Tibial artery (tissue), 4 donors: ENCODE results near the gene FUNDC2.

Experiments
- DNase-seq, 2 donors: peaks; one replicate each; pipeline ENCODE4 v3.0.0-alpha.2; 2019
- H3K27ac ChIP-seq, 2 donors: fragments of 200-600 bp; sonication (generic) in 1 of 2; 1 replicate in 1 of 2; 2 replicates in 1 of 2; pipeline ENCODE4 v1.5.1; 2018 to 2019; ENCODE audit warnings: mild to moderate bottlenecking in 1 of 2
- H3K27me3 ChIP-seq, 2 donors: fragments of 200-600 bp; sonication (generic) in 1 of 2; one replicate each; pipeline versions ENCODE4 v1.5.1 to v1.6.0; 2016 to 2019
- H3K36me3 ChIP-seq, 3 donors: fragments of 200-600 bp; sonication (generic) in 2 of 3; one replicate each; pipeline ENCODE4 v1.5.1; 2016 to 2019; ENCODE audit warnings: mild to moderate bottlenecking in 2 of 3
- H3K4me1 ChIP-seq, 4 donors: fragments of 200-600 bp; sonication (generic) in 2 of 4; 1 replicate in 3 of 4; 2 replicates in 1 of 4; pipeline ENCODE4 v1.5.1; 2016 to 2019
- H3K4me3 ChIP-seq, 2 donors: fragments of 200-600 bp; sonication (generic) in 1 of 2; 1 replicate in 1 of 2; 2 replicates in 1 of 2; pipeline ENCODE4 v1.5.1; 2018 to 2019; ENCODE audit warnings: mild to moderate bottlenecking in 2 of 2
- H3K9me3 ChIP-seq, 3 donors: fragments of 200-600 bp; sonication (generic) in 1 of 3; one replicate each; pipeline ENCODE4 v1.5.1; 2016 to 2019
- intact Hi-C: fragments of 100-400 bp; cut with DNase I; formaldehyde crosslinking; loops from one replicate; pipeline ENCODE4 v1.15.0; 2023; ENCODE audit warnings: low total_unique reads
- TF ChIP-seq, protein P1 (sequence below), 2 experiments: fragments of 200-600 bp in 1 of 2; fragments of 450-650 bp in 1 of 2; IDR thresholded peaks; one replicate each; pipeline ENCODE4 v1.5.1; 2017 to 2019; ENCODE audit warnings: antibody characterized with exemption in 2 of 2, mild to moderate bottlenecking in 1 of 2, moderate library complexity in 1 of 2

Gene FUNDC2

DNA sequence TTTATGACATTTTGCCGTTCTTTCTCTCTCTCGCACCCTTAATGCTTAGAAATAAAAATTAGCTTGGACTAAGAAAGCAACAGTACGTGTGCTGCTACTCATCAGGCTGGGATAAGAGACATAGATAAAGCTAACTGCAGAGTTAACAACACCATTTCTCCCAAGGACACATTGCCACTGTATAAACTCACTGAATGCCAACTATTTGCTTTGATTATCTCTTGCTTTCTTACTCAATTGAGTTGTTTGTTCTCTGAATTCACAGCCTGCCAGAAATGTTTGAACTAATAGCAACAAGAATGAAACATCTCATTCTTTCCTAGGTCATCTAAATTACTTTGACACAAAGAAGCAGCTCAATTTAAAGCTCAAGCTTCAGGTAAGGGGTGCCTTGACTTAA, 38.7 kb upstream of the FUNDC2 start:
- DNase-seq: no peak
- TF ChIP-seq, protein P1, sequence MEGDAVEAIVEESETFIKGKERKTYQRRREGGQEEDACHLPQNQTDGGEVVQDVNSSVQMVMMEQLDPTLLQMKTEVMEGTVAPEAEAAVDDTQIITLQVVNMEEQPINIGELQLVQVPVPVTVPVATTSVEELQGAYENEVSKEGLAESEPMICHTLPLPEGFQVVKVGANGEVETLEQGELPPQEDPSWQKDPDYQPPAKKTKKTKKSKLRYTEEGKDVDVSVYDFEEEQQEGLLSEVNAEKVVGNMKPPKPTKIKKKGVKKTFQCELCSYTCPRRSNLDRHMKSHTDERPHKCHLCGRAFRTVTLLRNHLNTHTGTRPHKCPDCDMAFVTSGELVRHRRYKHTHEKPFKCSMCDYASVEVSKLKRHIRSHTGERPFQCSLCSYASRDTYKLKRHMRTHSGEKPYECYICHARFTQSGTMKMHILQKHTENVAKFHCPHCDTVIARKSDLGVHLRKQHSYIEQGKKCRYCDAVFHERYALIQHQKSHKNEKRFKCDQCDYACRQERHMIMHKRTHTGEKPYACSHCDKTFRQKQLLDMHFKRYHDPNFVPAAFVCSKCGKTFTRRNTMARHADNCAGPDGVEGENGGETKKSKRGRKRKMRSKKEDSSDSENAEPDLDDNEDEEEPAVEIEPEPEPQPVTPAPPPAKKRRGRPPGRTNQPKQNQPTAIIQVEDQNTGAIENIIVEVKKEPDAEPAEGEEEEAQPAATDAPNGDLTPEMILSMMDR (IDR thresholded peaks at IDR 0.05): no peak
- no peak overlapping the region for H3K4me3 ChIP-seq
- no peaks in the 10 kb centered on the region for H3K9me3 ChIP-seq
- intact Hi-C loops: no loop called here
- H3K27ac ChIP-seq: no peak overlapping the region
- H3K4me1 ChIP-seq: no peaks in the 10 kb centered on the region
- H3K36me3 ChIP-seq: no peaks in the 10 kb centered on the region
- H3K27me3 ChIP-seq: no peaks in the 10 kb centered on the region

DNA sequence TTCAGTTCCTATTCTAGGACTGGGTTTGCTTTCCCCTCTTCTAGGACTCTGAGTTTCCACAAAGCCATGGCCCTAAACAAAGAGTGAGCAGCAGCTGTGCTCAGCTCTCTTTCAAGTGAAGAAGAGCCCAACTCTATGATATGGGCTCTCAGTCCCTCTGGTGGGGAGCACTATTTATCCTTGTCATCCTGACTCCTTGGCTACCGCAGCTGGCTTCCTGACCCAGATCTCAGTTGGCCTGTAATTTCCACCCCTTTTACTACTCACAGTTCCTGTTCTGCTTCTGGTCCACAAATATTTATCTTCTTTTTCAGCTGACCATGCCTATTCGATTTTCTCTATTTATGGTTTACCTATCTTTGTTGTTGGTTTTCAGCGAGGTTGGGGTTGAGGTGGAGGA, 37.9 kb upstream of the FUNDC2 start:
- Histone ChIP-seq H3K27me3 (no peaks in the 10 kb centered on the region), H3K27ac (no peak overlapping the region)
- intact Hi-C loops: no loop called here

DNA sequence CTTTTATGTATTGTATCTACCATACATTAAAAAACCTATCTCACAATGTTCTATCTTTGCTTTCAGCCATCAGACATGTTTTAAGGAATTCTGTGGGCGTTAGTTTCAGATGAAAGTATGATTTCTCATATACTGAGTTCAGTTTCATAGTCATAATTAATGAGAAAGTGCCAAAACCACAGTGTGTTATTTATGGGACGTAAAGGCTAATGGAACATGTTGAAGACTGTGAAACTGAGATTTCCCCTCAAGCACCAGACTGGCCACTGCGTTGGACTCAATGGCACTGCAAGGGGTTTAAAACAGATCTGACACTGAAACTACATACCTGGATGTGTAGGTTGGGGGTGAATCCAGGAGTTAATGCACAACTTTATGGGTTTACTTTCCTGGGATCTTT, 36.1 kb upstream of the FUNDC2 start:
- no peak for DNase-seq
- Histone ChIP-seq H3K4me3 (no peak overlapping the region), H3K27me3 (no peaks in the 10 kb centered on the region), H3K9me3 (no peaks in the 10 kb centered on the region), H3K36me3 (no peaks in the 10 kb centered on the region), H3K4me1 (no peaks in the 10 kb centered on the region), H3K27ac (no peak overlapping the region)
- intact Hi-C loops: no loop called here
- TF ChIP-seq, protein P1 (IDR thresholded peaks at IDR 0.05): no peak

More for the DNA sequence above, 37.9 kb upstream of the FUNDC2 start:
- TF ChIP-seq, protein P1 (IDR thresholded peaks at IDR 0.05): no peak
- Histone ChIP-seq H3K9me3 (no peaks in the 10 kb centered on the region), H3K4me1 (no peaks in the 10 kb centered on the region), H3K36me3 (no peaks in the 10 kb centered on the region), H3K4me3 (no peak overlapping the region)
- DNase-seq: no peak

DNA sequence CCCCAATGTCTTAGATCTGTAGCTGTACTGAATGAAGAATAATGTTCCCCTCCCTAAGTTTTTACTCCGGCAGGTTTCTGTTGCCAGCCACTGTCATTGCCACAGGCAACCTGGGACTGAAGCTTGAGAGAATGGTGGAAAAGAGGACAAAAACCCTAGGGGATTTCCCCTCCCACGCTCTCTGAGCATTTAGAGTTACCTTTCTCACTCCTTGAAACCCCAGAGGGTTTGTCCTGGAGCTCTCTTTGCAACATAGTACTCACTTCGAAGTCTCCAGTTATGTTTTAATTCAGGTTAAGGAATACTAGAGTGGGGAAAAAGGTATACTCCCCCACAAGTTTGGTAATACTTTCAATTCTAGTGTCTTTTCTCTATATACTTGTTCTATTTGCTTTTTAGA, 35.6 kb upstream of the FUNDC2 start:
- Histone ChIP-seq H3K4me3 (no peak overlapping the region), H3K9me3 (no peaks in the 10 kb centered on the region), H3K27me3 (no peaks in the 10 kb centered on the region), H3K36me3 (no peaks in the 10 kb centered on the region), H3K27ac (no peak overlapping the region), H3K4me1 (no peaks in the 10 kb centered on the region)
- intact Hi-C loops: no loop called here
- TF ChIP-seq, protein P1 (IDR thresholded peaks at IDR 0.05): no peak
- no peak for DNase-seq

DNA sequence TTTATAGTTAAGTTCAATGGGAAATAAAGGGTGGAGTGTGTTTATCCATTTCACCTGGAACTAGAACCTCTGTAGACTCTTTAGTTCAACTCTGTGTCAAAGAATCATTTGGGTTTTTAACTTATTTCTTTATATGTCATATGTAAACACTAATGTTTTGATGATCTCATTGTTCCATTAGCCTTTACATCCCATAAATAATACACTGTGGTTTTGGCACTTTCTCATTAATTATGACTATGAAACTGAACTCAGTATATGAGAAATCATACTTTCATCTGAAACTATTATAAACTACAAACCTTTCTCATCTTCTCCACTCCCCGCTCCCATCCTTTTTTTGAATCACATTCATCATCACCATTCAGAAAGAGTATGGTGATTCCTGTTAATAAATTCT, 35.2 kb upstream of the FUNDC2 start:
- no peak for DNase-seq
- Histone ChIP-seq H3K4me3 (no peak overlapping the region), H3K36me3 (no peaks in the 10 kb centered on the region), H3K4me1 (no peaks in the 10 kb centered on the region), H3K27me3 (no peaks in the 10 kb centered on the region), H3K27ac (no peak overlapping the region), H3K9me3 (no peaks in the 10 kb centered on the region)
- intact Hi-C loops: no loop called here
- TF ChIP-seq, protein P1 (IDR thresholded peaks at IDR 0.05): no peak

DNA sequence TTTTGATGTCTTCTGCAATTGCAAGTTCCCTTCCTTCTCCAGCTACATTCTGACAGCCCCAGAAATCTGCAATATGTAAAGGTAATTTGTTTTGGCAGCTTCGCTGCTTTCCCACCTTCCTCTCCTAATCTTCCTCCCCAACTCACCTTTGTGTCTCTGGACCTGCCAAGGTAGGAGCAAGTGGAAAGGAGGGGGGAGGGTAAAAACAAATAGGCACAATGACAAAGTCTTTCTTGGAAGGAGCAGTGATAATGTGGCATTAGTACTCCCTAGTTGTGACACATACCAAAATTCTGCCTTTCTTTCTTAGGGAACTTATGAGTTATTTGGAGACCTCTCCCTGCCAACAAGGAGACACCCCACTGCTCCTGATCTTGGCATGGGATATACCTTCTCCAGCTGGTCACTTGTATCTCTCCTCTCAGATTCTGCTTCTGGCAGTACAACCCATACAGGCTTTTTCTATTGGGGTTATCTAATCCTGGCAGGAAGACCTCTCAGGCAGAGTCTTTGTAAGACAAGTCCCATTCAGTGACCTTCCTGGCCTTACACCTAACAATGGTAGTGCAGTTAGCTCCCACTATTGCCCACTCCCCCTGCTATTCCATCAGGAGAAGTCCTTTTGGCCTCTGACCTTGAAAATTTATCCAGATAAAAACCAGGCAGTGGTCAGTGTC, 28.3 kb upstream of the FUNDC2 start:
- DNase-seq: no peak
- intact Hi-C loops: no loop called here
- no peak overlapping the region for H3K27ac ChIP-seq
- no peak overlapping the region for H3K4me3 ChIP-seq
- no peaks in the 10 kb centered on the region for H3K9me3 ChIP-seq
- no peaks in the 10 kb centered on the region for H3K4me1 ChIP-seq
- no peaks in the 10 kb centered on the region for H3K27me3 ChIP-seq
- H3K36me3 ChIP-seq: no peaks in the 10 kb centered on the region
- TF ChIP-seq, protein P1 (IDR thresholded peaks at IDR 0.05): no peak
